Neuronal stem cell (in vitro differentiated cells): ENCODE results near the gene ALAD.

Experiments
- DNase-seq: peaks from one replicate; pipeline ENCODE4 v3.0.0-alpha.2; 2013; ENCODE audit warnings: low spot score
- H2AFZ ChIP-seq: one replicate; pipeline ENCODE4 v1.6.1; 2013; ENCODE audit warnings: mild to moderate bottlenecking, low read length, inconsistent platforms
- H2AK5ac ChIP-seq: 2 replicates; pipeline ENCODE4 v1.6.1; 2013; ENCODE audit warnings: low read depth, mild to moderate bottlenecking, inconsistent platforms, low read length, moderate library complexity, mixed read lengths
- H2BK120ac ChIP-seq: 2 replicates; pipeline ENCODE4 v1.6.1; 2013; ENCODE audit warnings: low read depth, mild to moderate bottlenecking, inconsistent platforms, low read length, moderate library complexity, mixed read lengths
- H2BK12ac ChIP-seq: one replicate; pipeline ENCODE4 v1.6.1; 2013; ENCODE audit warnings: low read length, inconsistent platforms
- H2BK15ac ChIP-seq: 2 replicates; pipeline ENCODE4 v1.6.1; 2013; ENCODE audit warnings: mild to moderate bottlenecking, low read length, inconsistent platforms, mixed read lengths
- H2BK5ac ChIP-seq: one replicate; pipeline ENCODE4 v1.6.1; 2013; ENCODE audit warnings: inconsistent platforms, mild to moderate bottlenecking, low read length, moderate library complexity
- H3K14ac ChIP-seq: one replicate; pipeline ENCODE4 v1.6.1; 2013; ENCODE audit warnings: low read length, inconsistent platforms
- H3K18ac ChIP-seq: 2 replicates; pipeline ENCODE4 v1.6.1; 2013; ENCODE audit warnings: low read length, inconsistent platforms
- H3K23ac ChIP-seq: 2 replicates; pipeline ENCODE4 v1.6.1; 2013; ENCODE audit warnings: low read depth, mild to moderate bottlenecking, mixed read lengths, low read length, inconsistent platforms; ENCODE audit not compliant: poor library complexity
- H3K27ac ChIP-seq: replicated peaks from 3 replicates; pipeline ENCODE4 v1.5.1; 2013; ENCODE audit warnings: low read length, inconsistent platforms
- H3K27me3 ChIP-seq, 3 experiments: 2 replicates each; pipeline ENCODE4 v1.6.1; 2013; ENCODE audit warnings: low read length in 3 of 3, mild to moderate bottlenecking in 2 of 3, inconsistent platforms in 1 of 3, low read depth in 1 of 3, mixed read lengths in 1 of 3, moderate library complexity in 1 of 3; ENCODE audit not compliant: control insufficient read depth in 3 of 3, insufficient read depth in 3 of 3
- H3K36me3 ChIP-seq, 2 donors: replicated peaks in 1 of 2; 2 replicates each; pipeline ENCODE4 v1.6.1; 2013; ENCODE audit warnings: low read length in 2 of 2; ENCODE audit not compliant: control insufficient read depth in 2 of 2, insufficient read depth in 2 of 2
- H3K4ac ChIP-seq: 2 replicates; pipeline ENCODE4 v1.6.1; 2013; ENCODE audit warnings: inconsistent platforms, mild to moderate bottlenecking, low read length, moderate library complexity
- H3K4me1 ChIP-seq, 2 donors: 1 replicate in 1 of 2; 2 replicates in 1 of 2; pipeline ENCODE4 v1.6.1; 2013; ENCODE audit warnings: low read length in 2 of 2, low read depth in 1 of 2; ENCODE audit not compliant: control insufficient read depth in 2 of 2, insufficient read depth in 1 of 2
- H3K4me2 ChIP-seq: one replicate; pipeline ENCODE4 v1.6.1; 2013; ENCODE audit warnings: mild to moderate bottlenecking, low read length, inconsistent platforms; ENCODE audit not compliant: insufficient read depth, poor library complexity, severe bottlenecking
- H3K4me3 ChIP-seq, 2 donors: 2 replicates each; pipeline ENCODE4 v1.5.1; 2013; ENCODE audit warnings: low read length in 2 of 2, mild to moderate bottlenecking in 2 of 2, inconsistent platforms in 1 of 2, moderate library complexity in 1 of 2
- H3K79me1 ChIP-seq: one replicate; pipeline ENCODE4 v1.6.1; 2013; ENCODE audit warnings: low read depth, mild to moderate bottlenecking, inconsistent platforms, low read length, moderate library complexity
- H3K9ac ChIP-seq: one replicate; pipeline ENCODE4 v1.6.1; 2013; ENCODE audit warnings: mild to moderate bottlenecking, low read depth, low read length, inconsistent platforms; ENCODE audit not compliant: poor library complexity
- H3K9me3 ChIP-seq, 2 donors: replicated peaks in 1 of 2; 2 replicates each; pipeline versions ENCODE3 to v1.6.1; 2013; ENCODE audit warnings: low read length in 2 of 2, mild to moderate bottlenecking in 2 of 2, inconsistent platforms in 1 of 2, low read depth in 1 of 2, mixed read lengths in 1 of 2, moderate library complexity in 1 of 2; ENCODE audit not compliant: control insufficient read depth in 2 of 2, insufficient read depth in 1 of 2
- H4K8ac ChIP-seq: one replicate; pipeline ENCODE4 v1.6.1; 2013; ENCODE audit warnings: low read depth, mild to moderate bottlenecking, inconsistent platforms, low read length, moderate library complexity
- H4K91ac ChIP-seq: one replicate; pipeline ENCODE4 v1.6.1; 2013; ENCODE audit warnings: low read length, low read depth, mild to moderate bottlenecking, inconsistent platforms; ENCODE audit not compliant: poor library complexity
- whole genome bisulfite sequencing, 2 donors: extraction: QIAGEN DNeasy Blood & Tissue Kit; methylation state at CpG; one replicate each; pipeline ENCODE4 v1.1.7; 2013; ENCODE audit warnings: missing lambda C conversion rate in 2 of 2, mixed read lengths in 1 of 2; ENCODE audit not compliant: insufficient read length in 2 of 2, insufficient replicate concordance in 1 of 2; ENCODE audit errors: extremely low coverage in 2 of 2; 5-methylcytosine and 5-hydroxymethylcytosine counted together

The ALAD gene

DNA sequence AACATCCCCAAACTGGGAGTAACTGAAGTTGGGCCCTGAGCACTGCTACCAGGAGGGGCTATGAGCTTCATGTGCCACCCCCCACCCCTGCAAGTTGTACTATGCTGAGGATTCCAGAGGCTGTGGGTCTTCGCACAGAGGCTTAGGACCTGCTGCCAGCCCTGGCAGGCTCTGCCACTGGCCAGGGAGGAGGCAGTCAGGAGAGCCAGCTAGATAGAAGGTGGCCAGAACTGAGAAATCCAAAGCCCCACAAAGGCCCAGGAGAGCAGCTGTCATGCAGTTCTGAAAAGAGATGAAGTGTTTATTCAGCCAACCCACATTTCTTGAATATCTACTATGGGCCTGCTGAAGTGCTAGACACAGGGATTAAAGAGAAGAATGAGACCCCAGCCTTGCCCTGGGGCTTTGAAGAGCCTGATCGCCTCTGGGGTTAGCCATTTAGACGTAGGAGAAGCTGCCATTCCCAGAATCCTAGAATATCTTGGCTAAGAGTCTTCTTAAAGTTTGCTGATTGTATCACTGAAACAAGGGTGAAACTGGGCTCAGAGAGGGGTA lies 1.4 kb downstream of the ALAD start:
- Histone ChIP-seq H3K9me3 (no peaks in the 10 kb centered on the region), H3K27me3 (no peaks in the 10 kb centered on the region), H3K4ac (peak overlapping the region; percentile 70), H3K4me2 (no peak overlapping the region), H4K8ac (no peak overlapping the region), H2BK12ac (no peak overlapping the region), H4K91ac (no peak overlapping the region), H3K79me1 (no peaks in the 10 kb centered on the region), H3K18ac (no peak overlapping the region), H3K9ac (no peak overlapping the region), H3K4me1 (peaks cover 4 to 6% of the 10 kb centered on the region in 2 donors), H2BK120ac (no peak overlapping the region), H2AFZ (no peak overlapping the region), H3K27ac (no peak overlapping the region), H3K4me3 (peak overlapping the region in 1 of 2 donors; percentile 92), H3K36me3 (peaks cover 0 to 7% of the 10 kb centered on the region in 2 donors), H3K23ac (no peak overlapping the region), H2BK5ac (no peak overlapping the region), H2BK15ac (no peak overlapping the region), H3K14ac (no peak overlapping the region), H2AK5ac (no peak overlapping the region)
- DNase-seq, result no peak
- no CpG with 5 or more reads among the region's 3 CpGs for WGBS, 2 donors

DNA sequence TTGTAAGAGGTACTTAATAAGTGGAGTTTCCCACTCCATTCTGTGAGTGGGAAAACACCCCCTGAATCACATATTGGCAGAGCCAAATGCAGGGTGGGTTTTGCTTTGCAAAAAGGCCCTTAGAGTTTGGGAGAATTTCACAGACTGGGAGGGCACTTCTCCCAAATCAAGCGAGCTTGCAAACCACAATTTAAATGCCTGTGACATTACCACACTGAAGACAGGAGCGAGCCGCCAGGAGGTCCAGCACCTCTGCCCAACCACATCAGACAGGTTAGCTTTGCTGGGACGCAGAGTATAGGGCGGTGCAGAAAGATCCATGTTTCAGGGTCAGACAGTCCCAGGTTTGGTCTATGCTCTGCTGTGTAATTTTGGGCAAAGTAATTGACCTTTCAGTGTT lies 2.3 kb downstream of the ALAD start:
- H3K36me3 ChIP-seq, result peaks cover 0 to 8% of the 10 kb centered on the region in 2 donors
- H3K14ac ChIP-seq, result no peak overlapping the region
- WGBS, 2 donors, result no CpG with 5 or more reads among the region's 5 CpGs
- H4K8ac ChIP-seq, result no peak overlapping the region
- no peak overlapping the region for H3K9ac ChIP-seq
- no peak overlapping the region for H3K23ac ChIP-seq
- no peak overlapping the region for H4K91ac ChIP-seq
- no peak overlapping the region for H3K4ac ChIP-seq
- no peak overlapping the region for H3K4me3 ChIP-seq
- H3K79me1 ChIP-seq, result no peaks in the 10 kb centered on the region
- H2BK120ac ChIP-seq, result no peak overlapping the region
- no peak overlapping the region for H2BK15ac ChIP-seq
- no peak overlapping the region for H3K4me2 ChIP-seq
- H2BK5ac ChIP-seq, result no peak overlapping the region
- no peak for DNase-seq
- H3K27me3 ChIP-seq, result no peaks in the 10 kb centered on the region
- H3K27ac ChIP-seq, result no peak overlapping the region
- H2AK5ac ChIP-seq, result no peak overlapping the region
- H2AFZ ChIP-seq, result no peak overlapping the region
- no peak overlapping the region for H3K18ac ChIP-seq
- H3K4me1 ChIP-seq, result peaks cover 4 to 6% of the 10 kb centered on the region in 2 donors
- H2BK12ac ChIP-seq, result no peak overlapping the region
- no peaks in the 10 kb centered on the region for H3K9me3 ChIP-seq

DNA sequence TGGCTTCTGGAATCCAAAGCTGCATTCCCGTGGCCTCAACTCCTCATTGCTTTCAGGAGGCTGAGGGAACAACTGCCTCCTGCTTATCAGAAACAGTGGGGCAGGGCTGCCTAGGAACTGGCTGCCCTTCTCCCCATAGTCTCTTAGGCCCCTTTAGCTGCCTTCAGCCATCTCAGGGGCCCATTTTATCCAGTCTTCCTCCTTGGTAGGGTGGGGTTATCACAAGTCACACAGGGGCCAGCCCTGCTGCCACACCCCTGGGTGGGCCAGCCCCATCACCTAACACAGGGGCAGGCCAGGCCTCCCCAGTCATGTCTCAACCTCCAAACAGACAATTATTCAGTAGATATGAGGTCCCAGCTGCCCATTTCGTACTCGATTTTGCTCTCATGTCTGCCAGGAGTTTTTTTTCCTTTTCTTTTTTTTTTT lies 3.9 kb downstream of the ALAD start:
- H3K23ac ChIP-seq, result no peak overlapping the region
- DNase-seq, result no peak
- H3K4ac ChIP-seq, result no peak overlapping the region

DNA sequence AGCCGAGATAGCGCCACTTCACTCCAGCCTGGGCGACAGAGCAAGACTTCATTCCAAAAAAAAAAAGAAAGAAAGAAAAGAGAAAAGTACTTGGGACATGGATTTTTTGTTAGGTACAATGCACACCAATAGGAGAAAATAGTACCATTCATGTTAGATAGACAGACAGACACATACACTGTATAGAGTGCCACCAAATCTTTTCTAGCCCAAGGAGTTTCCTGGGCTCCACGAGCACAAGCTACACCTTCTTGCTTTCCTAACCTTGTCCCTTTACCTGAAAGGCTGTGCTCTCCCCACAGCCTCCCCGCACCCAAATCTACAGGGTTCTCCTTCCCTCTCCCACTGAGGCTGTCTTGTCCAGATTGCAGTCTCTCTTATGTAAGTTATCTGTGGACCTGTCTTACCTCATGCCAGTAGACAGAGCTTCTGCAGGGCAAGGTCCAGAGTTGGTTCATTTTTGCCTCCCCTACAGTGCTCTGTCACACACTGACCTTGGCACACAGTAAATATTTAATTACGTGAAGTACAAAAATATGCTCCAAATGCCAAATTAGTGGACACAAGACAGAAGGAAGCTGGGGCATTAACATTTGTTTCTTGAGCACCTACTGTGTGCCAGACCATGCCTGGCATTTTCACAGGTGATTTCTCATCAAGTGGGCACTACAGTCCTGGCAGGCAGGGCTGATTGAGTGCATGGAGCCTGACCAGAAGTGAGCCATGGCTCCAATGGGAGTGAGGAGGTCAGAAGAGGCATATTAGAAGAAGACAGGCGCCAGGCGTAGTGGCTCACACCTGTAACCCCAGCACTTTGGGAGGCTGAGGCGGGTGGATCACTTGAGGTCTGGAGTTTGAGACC lies 5.9 kb downstream of the ALAD start:
- Histone ChIP-seq H3K9me3 (no peaks in the 10 kb centered on the region), H3K4me3 (peak overlapping the region in 1 of 2 donors; percentile 43), H2AK5ac (no peak overlapping the region), H3K27me3 (no peaks in the 10 kb centered on the region), H4K91ac (no peak overlapping the region), H3K4me2 (no peak overlapping the region), H2AFZ (no peak overlapping the region), H3K18ac (no peak overlapping the region), H3K23ac (no peak overlapping the region), H3K14ac (no peak overlapping the region), H2BK12ac (no peak overlapping the region), H3K9ac (no peak overlapping the region), H3K4me1 (peaks cover 0 to 3% of the 10 kb centered on the region in 2 donors), H2BK5ac (no peak overlapping the region), H2BK120ac (no peak overlapping the region), H3K27ac (no peak overlapping the region), H3K36me3 (peaks cover 13 to 41% of the 10 kb centered on the region in 2 donors), H3K79me1 (no peaks in the 10 kb centered on the region), H4K8ac (no peak overlapping the region), H3K4ac (no peak overlapping the region), H2BK15ac (no peak overlapping the region)
- no CpG with 5 or more reads among the region's 9 CpGs for WGBS, 2 donors
- DNase-seq, result no peak

More for the DNA sequence above, 3.9 kb downstream of the ALAD start:
- Histone ChIP-seq H2AK5ac (no peak overlapping the region), H2BK12ac (no peak overlapping the region), H4K91ac (no peak overlapping the region), H3K79me1 (no peaks in the 10 kb centered on the region), H2AFZ (no peak overlapping the region), H3K36me3 (peaks cover 2 to 21% of the 10 kb centered on the region in 2 donors), H3K4me1 (peaks cover 4 to 6% of the 10 kb centered on the region in 2 donors), H4K8ac (no peak overlapping the region), H3K14ac (no peak overlapping the region), H3K4me3 (no peak overlapping the region), H3K9ac (peak overlapping the region; percentile 9), H2BK120ac (no peak overlapping the region), H2BK5ac (no peak overlapping the region), H2BK15ac (no peak overlapping the region), H3K9me3 (no peaks in the 10 kb centered on the region), H3K4me2 (no peak overlapping the region), H3K18ac (no peak overlapping the region), H3K27ac (no peak overlapping the region), H3K27me3 (no peaks in the 10 kb centered on the region)
- no CpG with 5 or more reads among the region's 3 CpGs for WGBS, 2 donors
